ENCODE results near the gene SHISA2. TPM values are rescaled to one million over a fixed set of nuclear protein-coding genes. Genes with fewer than 3 reads are reported as not detected.

Gene SHISA2
- total RNA-seq, 1 donor = not detected

GRCh38 chr13:26038931-26039475 lies 12.8 kb downstream of the SHISA2 start:
- TF ChIP-seq CTCF (IDR thresholded peaks at IDR 0.05; ENCODE audit: insufficient read depth, low read depth, low read length) = no peak
- H3K4me3 ChIP-seq (ENCODE audit: low read depth, low read length) = no peak overlapping the region
- no peak for DNase-seq (ENCODE audit: low read depth)

DNA sequence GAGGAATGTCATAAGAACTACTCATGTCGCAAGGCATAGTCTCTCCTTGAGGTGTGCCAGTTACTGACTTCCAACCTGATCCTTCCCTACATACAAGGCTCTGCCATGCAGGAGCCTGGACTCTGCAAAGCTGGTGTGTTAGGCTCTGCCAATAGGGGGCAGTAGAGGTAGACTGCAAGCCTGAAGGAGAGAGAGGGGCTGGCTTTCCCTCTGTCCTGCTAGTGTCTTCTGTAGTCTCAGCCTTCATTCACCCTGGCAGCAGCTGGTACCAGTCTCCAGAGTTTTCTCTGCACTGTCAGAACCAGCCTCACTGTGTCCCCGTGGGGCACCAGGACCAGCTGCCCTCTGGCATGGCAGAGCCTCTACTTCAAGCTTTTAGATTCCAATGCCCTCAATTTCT lies 14.5 kb downstream of the SHISA2 start:
- DNase-seq (ENCODE audit: low read depth) = no peak
- TF ChIP-seq CTCF (IDR thresholded peaks at IDR 0.05; ENCODE audit: insufficient read depth, low read depth, low read length) = peak; percentile 8
- H3K4me3 ChIP-seq (ENCODE audit: low read depth, low read length) = no peak overlapping the region

DNA sequence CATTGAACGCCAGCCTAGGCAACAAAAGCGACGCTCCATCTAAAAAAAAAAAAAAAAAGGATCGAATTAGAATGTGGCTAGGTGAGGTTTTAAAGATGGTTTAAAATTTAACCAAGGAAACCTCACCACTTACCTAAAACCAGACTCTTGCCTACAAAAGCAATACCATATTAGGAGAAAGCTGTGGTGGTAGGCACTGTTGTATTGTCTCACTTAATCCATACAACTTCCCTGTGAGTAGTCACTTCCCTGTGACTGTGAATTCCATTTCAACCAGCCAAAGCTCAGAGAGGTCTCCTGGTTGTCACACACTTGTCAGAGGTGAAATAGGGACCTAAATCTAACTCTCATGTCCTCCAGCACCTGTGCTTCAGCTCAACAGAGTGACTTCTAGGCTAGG lies 15.4 kb downstream of the SHISA2 start:
- no peak for DNase-seq (ENCODE audit: low read depth)
- no peak for TF ChIP-seq CTCF (IDR thresholded peaks at IDR 0.05; ENCODE audit: insufficient read depth, low read depth, low read length)
- no peak overlapping the region for H3K4me3 ChIP-seq (ENCODE audit: low read depth, low read length)

DNA sequence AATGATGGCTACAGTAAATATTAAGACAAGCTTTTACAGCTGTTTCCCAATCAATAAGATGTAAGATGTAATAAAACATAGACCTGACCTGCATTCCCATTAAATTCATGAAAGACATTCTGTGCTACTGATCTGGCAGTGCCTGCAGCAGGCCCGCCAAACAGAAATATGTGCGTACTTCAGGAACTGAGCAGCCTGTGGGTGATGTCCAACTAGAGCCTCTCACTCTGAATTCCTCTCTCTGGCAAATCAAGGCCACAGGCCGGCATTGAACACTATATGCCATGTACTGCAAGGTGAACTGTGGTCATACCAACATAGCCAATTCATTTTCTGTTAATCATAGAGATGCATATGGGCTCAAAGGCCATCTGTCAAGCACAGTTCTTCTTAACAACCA lies 17.8 kb downstream of the SHISA2 start:
- no peak overlapping the region for H3K4me3 ChIP-seq (ENCODE audit: low read depth, low read length)
- TF ChIP-seq CTCF (IDR thresholded peaks at IDR 0.05; ENCODE audit: insufficient read depth, low read depth, low read length) = no peak
- no peak for DNase-seq (ENCODE audit: low read depth)

DNA sequence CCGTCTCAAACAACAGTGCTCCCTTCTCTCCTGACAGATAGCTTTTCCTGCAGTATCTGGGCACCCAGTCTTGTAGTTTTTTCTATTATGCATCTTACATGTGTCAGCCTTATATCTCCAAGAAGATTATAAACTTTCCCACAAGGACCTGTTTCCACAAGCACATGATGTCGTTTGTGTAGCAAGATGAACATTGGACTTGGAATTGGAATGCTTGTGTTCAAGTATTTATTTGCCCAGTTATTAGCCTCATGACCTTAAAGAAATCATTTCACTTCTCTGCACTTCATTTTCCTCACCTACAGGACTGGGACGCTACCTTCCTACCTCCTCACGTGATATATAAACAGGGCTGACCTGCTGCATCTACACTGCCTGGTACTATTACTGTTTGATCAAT lies 21.5 kb downstream of the SHISA2 start:
- DNase-seq (ENCODE audit: low read depth) = no peak
- TF ChIP-seq CTCF (IDR thresholded peaks at IDR 0.05; ENCODE audit: insufficient read depth, low read depth, low read length) = no peak
- H3K4me3 ChIP-seq (ENCODE audit: low read depth, low read length) = no peak overlapping the region

- no peak overlapping the region for H3K4me3 ChIP-seq (ENCODE audit: low read depth, low read length)
- DNase-seq (ENCODE audit: low read depth) = no peak
- TF ChIP-seq CTCF (IDR thresholded peaks at IDR 0.05; ENCODE audit: insufficient read depth, low read depth, low read length) = no peak
Observed at GRCh38 chr13:26029581-26030136, 22.2 kb downstream of the SHISA2 start.

DNA sequence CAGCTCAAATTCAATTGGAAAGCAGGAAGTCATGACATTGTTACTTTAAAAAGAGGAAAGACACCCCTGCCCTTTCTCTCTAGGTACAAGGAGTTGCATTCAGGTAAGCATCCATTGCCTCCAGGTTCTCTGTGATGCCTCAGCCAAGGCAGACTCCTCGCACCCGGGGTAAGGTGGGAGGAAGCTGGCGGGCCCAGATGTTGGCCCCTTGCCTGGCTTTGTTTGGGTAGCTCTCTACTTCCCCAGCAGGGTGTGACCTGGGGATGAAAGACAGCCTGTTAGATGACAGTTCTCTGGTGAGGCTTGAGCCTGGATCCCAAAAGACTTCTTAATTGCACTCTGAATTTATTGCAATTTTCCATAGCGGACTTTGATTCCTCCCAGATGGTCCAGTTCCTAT lies 25.6 kb downstream of the SHISA2 start:
- no peak for TF ChIP-seq CTCF (IDR thresholded peaks at IDR 0.05; ENCODE audit: insufficient read depth, low read depth, low read length)
- DNase-seq (ENCODE audit: low read depth) = no peak

More for the DNA sequence above, 25.6 kb downstream of the SHISA2 start:
- H3K4me3 ChIP-seq (ENCODE audit: low read depth, low read length) = no peak overlapping the region

Data from fibroblast of villous mesenchyme (primary cell).